Endodermal cell (in vitro differentiated cells): ENCODE data around the gene CYB5R3. TPM values are rescaled to one million over a fixed set of nuclear protein-coding genes. Genes with fewer than 3 reads are reported as not detected.

Experiments used
- DNase-seq: peaks from one replicate; pipeline ENCODE4 v3.0.0-alpha.2; 2017
- H3K27ac ChIP-seq: 2 replicates; pipeline ENCODE4 v1.5.1; 2013; ENCODE audit warnings: mild to moderate bottlenecking, low read depth, low read length, moderate library complexity
- H3K27me3 ChIP-seq: 2 replicates; pipeline ENCODE4 v1.6.1; 2013; ENCODE audit warnings: mild to moderate bottlenecking, low read length, moderate library complexity; ENCODE audit not compliant: insufficient read depth, control insufficient read depth, poor library complexity, severe bottlenecking
- H3K36me3 ChIP-seq: 2 replicates; pipeline ENCODE4 v1.7.0; 2013; ENCODE audit warnings: mild to moderate bottlenecking, low read length, moderate library complexity; ENCODE audit not compliant: control insufficient read depth, insufficient read depth
- H3K4me1 ChIP-seq: one replicate; pipeline ENCODE4 v1.7.0; 2013; ENCODE audit warnings: low read length; ENCODE audit not compliant: control insufficient read depth, insufficient read depth
- H3K4me3 ChIP-seq: 2 replicates; pipeline ENCODE4 v1.5.1; 2013; ENCODE audit warnings: mild to moderate bottlenecking, low read length, moderate library complexity
- H3K9ac ChIP-seq: 2 replicates; pipeline ENCODE4 v1.6.1; 2013; ENCODE audit warnings: mild to moderate bottlenecking, low read length, moderate library complexity; ENCODE audit not compliant: poor library complexity, severe bottlenecking; ENCODE audit errors: extremely low read depth
- H3K9me3 ChIP-seq: 2 replicates; pipeline ENCODE4 v1.6.1; 2013; ENCODE audit warnings: mild to moderate bottlenecking, low read length, moderate library complexity; ENCODE audit not compliant: control insufficient read depth
- H3K27ac Mint-ChIP-seq: 2 replicates; pipeline ENCODE4 v1.8.0; 2020; ENCODE audit warnings: mixed read lengths
- H3K27me3 Mint-ChIP-seq: 2 replicates; pipeline ENCODE4 v1.8.0; 2021; ENCODE audit warnings: mild to moderate bottlenecking, mixed read lengths; ENCODE audit not compliant: insufficient read depth
- H3K36me3 Mint-ChIP-seq: 2 replicates; pipeline ENCODE4 v1.8.0; 2020; ENCODE audit warnings: low read depth, mixed read lengths
- H3K4me1 Mint-ChIP-seq: 2 replicates; pipeline ENCODE4 v1.8.0; 2020; ENCODE audit warnings: mixed read lengths
- H3K4me3 Mint-ChIP-seq: 2 replicates; pipeline ENCODE4 v1.8.0; 2020; ENCODE audit warnings: mild to moderate bottlenecking, moderate library complexity, mixed read lengths
- H3K9me3 Mint-ChIP-seq: 2 replicates; pipeline ENCODE4 v1.8.0; 2020; ENCODE audit warnings: mild to moderate bottlenecking, mixed read lengths
- WGBS, 2 experiments: methylation state at CpG; one replicate each; pipeline versions ENCODE4 v1.1.5 to v1.1.7; 2013; ENCODE audit warnings: missing lambda C conversion rate in 2 of 2, mixed read lengths in 1 of 2; ENCODE audit not compliant: insufficient coverage in 1 of 2, insufficient read length in 1 of 2; 5-methylcytosine and 5-hydroxymethylcytosine counted together
- total RNA-seq, 2 donors: library from RNA; stranded (reverse); fragmentation: NEBNext Ultra II Directional in 1 of 2; extraction: Animal tissue kit (Norgen Biotek cat#: 25700) in 1 of 2; gene quantifications; 2 replicates in 1 of 2; 3 replicates in 1 of 2; pipeline ENCODE4 v1.2.1, GENCODE V29; 2021
- TF ChIP-seq, protein P1 (sequence below): fragments of 200-600 bp; sonication (generic); conservative IDR thresholded peaks from 2 replicates; pipeline ENCODE4 v1.5.0; 2021; ENCODE audit warnings: antibody characterized with exemption, mild to moderate bottlenecking

The CYB5R3 gene
- total RNA-seq, 2 donors from 2014 or later = 89.5 to 92.4 TPM

DNA sequence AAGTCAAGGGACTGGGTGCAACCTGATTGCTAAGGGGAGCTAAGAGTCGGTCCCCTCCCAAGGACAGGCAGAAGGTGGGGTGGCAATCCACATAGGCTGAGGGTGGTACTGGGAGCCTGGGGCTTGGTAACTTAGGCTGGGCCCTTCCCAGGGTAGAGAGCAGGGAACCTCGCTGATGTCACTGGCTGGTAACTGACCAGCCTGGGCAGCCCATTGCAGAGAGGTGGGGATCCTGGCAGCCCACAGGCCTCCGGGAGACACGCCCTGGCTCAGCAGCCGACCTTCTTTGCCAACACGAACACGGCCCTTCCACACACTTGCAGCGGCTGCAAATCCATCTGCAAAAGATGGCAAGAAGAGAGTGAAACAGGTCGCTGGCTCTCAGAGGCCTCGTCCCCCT is 46.1 kb upstream of the CYB5R3 start:
- Mint-ChIP-seq H3K4me1 (peaks cover 5% of the 10 kb centered on the region), H3K9me3 (no peaks in the 10 kb centered on the region), H3K4me3 (no peak overlapping the region), H3K27ac (no peak overlapping the region), H3K36me3 (no peaks in the 10 kb centered on the region), H3K27me3 (no peaks in the 10 kb centered on the region)
- no peaks in the 10 kb centered on the region for H3K36me3 ChIP-seq
- no peak overlapping the region for H3K4me3 ChIP-seq
- 91 to 98% methylated on average over 8 to 10 of the region's 10 CpGs for WGBS, 2 experiments
- no peak overlapping the region for H3K27ac ChIP-seq
- TF ChIP-seq, protein P1, sequence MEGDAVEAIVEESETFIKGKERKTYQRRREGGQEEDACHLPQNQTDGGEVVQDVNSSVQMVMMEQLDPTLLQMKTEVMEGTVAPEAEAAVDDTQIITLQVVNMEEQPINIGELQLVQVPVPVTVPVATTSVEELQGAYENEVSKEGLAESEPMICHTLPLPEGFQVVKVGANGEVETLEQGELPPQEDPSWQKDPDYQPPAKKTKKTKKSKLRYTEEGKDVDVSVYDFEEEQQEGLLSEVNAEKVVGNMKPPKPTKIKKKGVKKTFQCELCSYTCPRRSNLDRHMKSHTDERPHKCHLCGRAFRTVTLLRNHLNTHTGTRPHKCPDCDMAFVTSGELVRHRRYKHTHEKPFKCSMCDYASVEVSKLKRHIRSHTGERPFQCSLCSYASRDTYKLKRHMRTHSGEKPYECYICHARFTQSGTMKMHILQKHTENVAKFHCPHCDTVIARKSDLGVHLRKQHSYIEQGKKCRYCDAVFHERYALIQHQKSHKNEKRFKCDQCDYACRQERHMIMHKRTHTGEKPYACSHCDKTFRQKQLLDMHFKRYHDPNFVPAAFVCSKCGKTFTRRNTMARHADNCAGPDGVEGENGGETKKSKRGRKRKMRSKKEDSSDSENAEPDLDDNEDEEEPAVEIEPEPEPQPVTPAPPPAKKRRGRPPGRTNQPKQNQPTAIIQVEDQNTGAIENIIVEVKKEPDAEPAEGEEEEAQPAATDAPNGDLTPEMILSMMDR = no peak
- no peak overlapping the region for H3K9ac ChIP-seq
- peaks cover 2% of the 10 kb centered on the region for H3K4me1 ChIP-seq
- H3K9me3 ChIP-seq = no peaks in the 10 kb centered on the region
- no peak for DNase-seq
- H3K27me3 ChIP-seq = no peaks in the 10 kb centered on the region

DNA sequence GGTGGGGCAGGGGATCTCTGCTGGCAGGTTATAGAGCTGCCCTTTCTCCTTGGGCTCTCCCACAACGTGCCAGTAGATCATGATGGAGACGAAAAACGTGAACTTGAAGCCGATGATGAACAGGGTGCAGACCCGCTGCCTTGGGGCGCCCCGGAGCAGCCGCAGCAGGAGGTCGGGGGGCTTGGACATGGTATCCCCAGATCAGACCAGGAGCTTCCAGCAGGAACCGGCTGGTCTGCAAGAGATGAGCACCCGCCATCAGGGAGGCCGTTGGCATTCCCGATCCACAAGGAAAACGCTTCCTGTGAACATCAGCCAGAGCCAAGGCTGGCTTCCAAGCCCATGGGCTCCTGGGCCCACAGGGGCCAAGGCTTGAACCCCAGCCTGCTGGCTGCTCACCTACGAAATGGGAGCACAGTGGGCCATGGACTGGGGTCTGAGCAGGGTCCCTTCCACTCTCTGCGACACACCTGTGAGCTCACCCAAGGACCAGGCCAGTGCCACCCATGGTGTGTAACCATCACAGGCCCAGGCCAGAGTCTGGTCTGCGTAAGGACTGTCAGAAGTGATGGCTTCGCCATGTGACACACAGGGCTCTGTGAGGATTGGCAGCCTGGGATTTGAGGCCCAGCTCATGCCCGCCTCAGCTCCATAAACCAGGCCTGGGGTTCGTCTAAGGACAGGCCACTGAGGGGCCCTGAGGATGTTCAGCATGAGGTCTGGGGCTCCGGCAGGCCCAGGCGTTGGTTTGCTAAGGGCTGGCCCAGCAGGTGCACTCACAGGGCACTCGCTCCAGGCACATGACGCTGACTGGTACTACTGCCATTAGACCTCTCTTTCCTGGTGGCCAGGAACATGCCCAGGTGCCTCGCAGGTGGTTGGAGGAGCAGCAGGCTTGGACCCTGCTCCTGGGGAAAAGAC is 44.8 kb upstream of the CYB5R3 start:
- Mint-ChIP-seq H3K36me3 (no peaks in the 10 kb centered on the region), H3K9me3 (no peaks in the 10 kb centered on the region), H3K4me1 (peaks cover 5% of the 10 kb centered on the region), H3K27me3 (no peaks in the 10 kb centered on the region), H3K4me3 (no peak overlapping the region), H3K27ac (no peak overlapping the region)
- Histone ChIP-seq H3K4me1 (peaks cover 2% of the 10 kb centered on the region), H3K36me3 (no peaks in the 10 kb centered on the region), H3K27ac (no peak overlapping the region), H3K9me3 (no peaks in the 10 kb centered on the region), H3K4me3 (no peak overlapping the region), H3K9ac (no peak overlapping the region), H3K27me3 (no peaks in the 10 kb centered on the region)
- TF ChIP-seq, protein P1 = no peak
- 92 to 93% methylated on average over 20 to 25 of the region's 25 CpGs for WGBS, 2 experiments
- no peak for DNase-seq

DNA sequence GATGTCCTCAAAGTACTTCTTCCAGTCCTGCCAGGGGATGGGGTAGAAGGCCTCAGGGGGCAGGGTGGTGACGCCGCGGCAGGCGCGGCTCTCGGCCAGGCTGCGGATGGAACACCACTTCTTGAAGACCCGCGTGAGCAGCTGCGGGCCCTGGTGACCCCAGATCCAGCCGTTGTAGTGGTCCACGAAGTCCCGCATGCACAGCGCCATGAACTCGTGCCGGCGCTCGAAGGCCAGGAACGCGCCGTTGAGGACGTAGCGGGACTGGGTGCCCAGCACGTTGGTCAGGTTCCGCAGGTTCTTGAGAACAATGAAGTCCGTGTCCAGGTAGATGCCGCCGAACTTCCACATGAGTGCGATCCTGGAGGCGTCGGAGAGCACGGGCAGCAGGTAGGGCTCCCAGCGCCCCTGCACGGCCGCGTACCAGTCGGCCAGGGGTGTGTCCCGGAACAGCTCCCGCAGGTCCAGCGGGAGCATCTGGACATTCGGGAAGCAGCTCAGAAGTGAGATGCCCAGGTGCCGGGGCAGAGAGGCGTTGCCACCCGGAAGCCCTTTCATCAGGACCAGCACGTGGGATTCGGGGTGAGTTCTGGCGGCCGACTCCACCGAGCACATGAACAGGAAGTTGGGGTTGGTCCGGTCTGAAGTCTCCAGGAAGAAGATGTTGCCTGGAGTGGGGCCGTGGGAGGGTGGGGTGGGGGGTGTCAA is 44.0 kb upstream of the CYB5R3 start:
- no peaks in the 10 kb centered on the region for H3K9me3 Mint-ChIP-seq
- H3K36me3 Mint-ChIP-seq = no peaks in the 10 kb centered on the region
- Histone ChIP-seq H3K9me3 (no peaks in the 10 kb centered on the region), H3K27me3 (no peaks in the 10 kb centered on the region), H3K4me1 (peaks cover 9% of the 10 kb centered on the region), H3K36me3 (no peaks in the 10 kb centered on the region), H3K27ac (no peak overlapping the region), H3K4me3 (no peak overlapping the region), H3K9ac (no peak overlapping the region)
- 95% methylated on average over 38 to 51 of the region's 51 CpGs for WGBS, 2 experiments
- H3K4me3 Mint-ChIP-seq = no peak overlapping the region
- H3K27me3 Mint-ChIP-seq = no peaks in the 10 kb centered on the region
- no peak overlapping the region for H3K27ac Mint-ChIP-seq
- TF ChIP-seq, protein P1 = no peak
- peaks cover 8% of the 10 kb centered on the region for H3K4me1 Mint-ChIP-seq
- no peak for DNase-seq
